ENCODE data around the gene NFAM1.

Gene NFAM1

GRCh38 chr22:42432020-42432596 lies at the start of gene NFAM1:
NFAM1 (minus strand) TSS chr22:42432403; CDS start chr22:42432357, 46 bp downstream.
- FAIRE-seq = no peak

GRCh38 chr22:42475122-42475521 lies 42.9 kb upstream of the NFAM1 start:
- no peak for FAIRE-seq

- peak; percentile 85 for FAIRE-seq
These were observed 41.4 kb upstream of the NFAM1 start for GRCh38 chr22:42473484-42474193.

- FAIRE-seq = no peak
These were observed 40.5 kb upstream of the NFAM1 start for GRCh38 chr22:42472671-42473070.

- FAIRE-seq = no peak
These were observed 39.2 kb upstream of the NFAM1 start for GRCh38 chr22:42471441-42471840.

GRCh38 chr22:42470366-42471082 lies 38.3 kb upstream of the NFAM1 start:
- peak; percentile 34 for FAIRE-seq

GRCh38 chr22:42468841-42469240 lies 36.6 kb upstream of the NFAM1 start:
- FAIRE-seq = no peak

- FAIRE-seq = no peak
These were observed 29.8 kb upstream of the NFAM1 start for GRCh38 chr22:42462016-42462415.

GRCh38 chr22:42461511-42461910 lies 29.3 kb upstream of the NFAM1 start:
- FAIRE-seq = no peak

GRCh38 chr22:42459287-42460063 lies 27.3 kb upstream of the NFAM1 start:
- FAIRE-seq = no peak

- no peak for FAIRE-seq
These were observed 20.7 kb upstream of the NFAM1 start for GRCh38 chr22:42452916-42453315.

- FAIRE-seq = no peak
These were observed 20.3 kb upstream of the NFAM1 start for GRCh38 chr22:42452456-42452855.

GRCh38 chr22:42451499-42452145 lies 19.4 kb upstream of the NFAM1 start:
- no peak for FAIRE-seq

GRCh38 chr22:42450862-42451261 lies 18.7 kb upstream of the NFAM1 start:
- FAIRE-seq = no peak

GRCh38 chr22:42446151-42446550 lies 13.9 kb upstream of the NFAM1 start:
- no peak for FAIRE-seq

- FAIRE-seq = peak; percentile 46
These were observed 12.1 kb upstream of the NFAM1 start for GRCh38 chr22:42444077-42444904.

- no peak for FAIRE-seq
These were observed 11.3 kb upstream of the NFAM1 start for GRCh38 chr22:42443240-42444076.

- FAIRE-seq = no peak
These were observed 10.5 kb upstream of the NFAM1 start for GRCh38 chr22:42442748-42443147.

- no peak for FAIRE-seq
These were observed 8.5 kb upstream of the NFAM1 start for GRCh38 chr22:42440728-42441127.

GRCh38 chr22:42439821-42440674 lies 7.8 kb upstream of the NFAM1 start:
- no peak for FAIRE-seq
